IMR-90 (cell line): ENCODE measurements around the gene ZNF277. TPM values are rescaled to one million over a fixed set of nuclear protein-coding genes. Genes with fewer than 3 reads are reported as not detected.

Experiments used
- ATAC-seq: fragments of 200-7000 bp; cut with Tn5 transposase; 2 replicates; pipeline ENCODE4 v1.9.1; 2020; ENCODE audit warnings: low read depth, mild to moderate bottlenecking, moderate library complexity
- BruUV-seq: library from RNA; stranded (reverse); fragments of 400-500 nt; replicated peaks from 2 replicates; lab custom pipeline; 2021; lab: Mats Ljungman, UMichigan
- CTCF ChIA-PET: fragments of 300-600 bp; formaldehyde crosslinking; extraction: SDS; loops from one replicate; lab custom pipeline; 2021; ENCODE audit warnings: antibody characterized with exemption; lab: Yijun Ruan, JAX
- POLR2A ChIA-PET: fragments of 300-600 bp; sonication (Branson Sonifier 250); formaldehyde crosslinking; loops from one replicate; lab custom pipeline; 2022; ENCODE audit warnings: antibody characterized with exemption; ENCODE audit not compliant: unreplicated experiment; lab: Charles Lee
- DNase-seq: peaks from one replicate; pipeline ENCODE4 v3.0.0; 2013
- H2AFZ ChIP-seq: replicated peaks from 2 replicates; pipeline ENCODE3; 2013; ENCODE audit warnings: low read length, mild to moderate bottlenecking; ENCODE audit not compliant: poor library complexity
- H2AK5ac ChIP-seq: 2 replicates; pipeline ENCODE4 v1.6.1; 2013; ENCODE audit warnings: low read depth, low read length, inconsistent platforms
- H2AK9ac ChIP-seq: replicated peaks from 2 replicates; pipeline ENCODE3; 2013; ENCODE audit warnings: mild to moderate bottlenecking, low read depth, low read length, moderate library complexity; ENCODE audit not compliant: poor library complexity
- H2BK120ac ChIP-seq: 2 replicates; pipeline ENCODE4 v1.6.1; 2013; ENCODE audit warnings: low read depth, low read length, inconsistent platforms
- H2BK15ac ChIP-seq: 3 replicates; pipeline ENCODE4 v1.6.1; 2013; ENCODE audit warnings: low read depth, low read length, inconsistent platforms
- H2BK20ac ChIP-seq: 2 replicates; pipeline ENCODE4 v1.6.1; 2013; ENCODE audit warnings: low read depth, mild to moderate bottlenecking, inconsistent platforms, low read length, moderate library complexity
- H2BK5ac ChIP-seq: 2 replicates; pipeline ENCODE4 v1.6.1; 2013; ENCODE audit warnings: mild to moderate bottlenecking, low read depth, low read length, inconsistent platforms; ENCODE audit not compliant: poor library complexity, severe bottlenecking
- H3K14ac ChIP-seq: replicated peaks from 2 replicates; pipeline ENCODE4 v1.6.1; 2013; ENCODE audit warnings: low read depth, low read length, inconsistent platforms
- H3K18ac ChIP-seq: 2 replicates; pipeline ENCODE4 v1.6.1; 2013; ENCODE audit warnings: low read depth, low read length, control low read depth
- H3K23ac ChIP-seq: 2 replicates; pipeline ENCODE4 v1.6.1; 2013; ENCODE audit warnings: low read depth, low read length, inconsistent platforms
- H3K27ac ChIP-seq: 2 replicates; pipeline ENCODE4 v1.5.1; 2013; ENCODE audit warnings: mild to moderate bottlenecking, control low read depth, low read length; ENCODE audit not compliant: insufficient read depth
- H3K27me3 ChIP-seq: 2 replicates; pipeline ENCODE4 v1.6.1; 2013; ENCODE audit warnings: low read length; ENCODE audit not compliant: control insufficient read depth, insufficient read depth
- H3K36me3 ChIP-seq: 2 replicates; pipeline ENCODE4 v1.6.1; 2013; ENCODE audit warnings: low read length, mixed read lengths; ENCODE audit not compliant: control insufficient read depth, insufficient read depth
- H3K4ac ChIP-seq: 2 replicates; pipeline ENCODE4 v1.6.1; 2013; ENCODE audit warnings: low read depth, low read length, inconsistent platforms
- H3K4me1 ChIP-seq: 2 replicates; pipeline ENCODE4 v1.6.1; 2013; ENCODE audit warnings: low read length, mixed read lengths; ENCODE audit not compliant: control insufficient read depth, insufficient read depth
- H3K4me2 ChIP-seq: 2 replicates; pipeline ENCODE4 v1.6.1; 2013; ENCODE audit warnings: low read depth, mild to moderate bottlenecking, control low read depth, low read length, moderate library complexity
- H3K4me3 ChIP-seq: 2 replicates; pipeline ENCODE4 v1.5.1; 2013; ENCODE audit warnings: low read depth, mild to moderate bottlenecking, control low read depth, low read length, moderate library complexity; ENCODE audit not compliant: insufficient read depth
- H3K56ac ChIP-seq: 2 replicates; pipeline ENCODE4 v1.6.1; 2013; ENCODE audit warnings: low read length, inconsistent platforms; ENCODE audit not compliant: insufficient read depth; ENCODE audit errors: extremely low read depth
- H3K79me1 ChIP-seq, 2 experiments: 2 replicates each; pipeline ENCODE4 v1.6.1; 2013; ENCODE audit warnings: low read length in 2 of 2, inconsistent platforms in 1 of 2, low read depth in 1 of 2
- H3K9ac ChIP-seq: 2 replicates; pipeline ENCODE4 v1.6.1; 2013; ENCODE audit warnings: low read depth, low read length, control low read depth
- H3K9me1 ChIP-seq: 2 replicates; pipeline ENCODE4 v1.6.1; 2013; ENCODE audit warnings: low read length, inconsistent platforms; ENCODE audit not compliant: insufficient read depth
- H3K9me3 ChIP-seq: 2 replicates; pipeline ENCODE4 v1.6.1; 2013; ENCODE audit warnings: low read length; ENCODE audit not compliant: control insufficient read depth, insufficient read depth
- H4K20me1 ChIP-seq: 2 replicates; pipeline ENCODE4 v1.6.1; 2013; ENCODE audit warnings: low read length, inconsistent platforms; ENCODE audit not compliant: insufficient read depth
- H4K5ac ChIP-seq: 2 replicates; pipeline ENCODE4 v1.6.1; 2013; ENCODE audit warnings: mild to moderate bottlenecking, low read depth, low read length, control low read depth
- H4K8ac ChIP-seq, 2 experiments: 2 replicates each; pipeline ENCODE4 v1.6.1; 2013; ENCODE audit warnings: low read depth in 2 of 2, low read length in 2 of 2, control low read depth in 1 of 2, inconsistent platforms in 1 of 2
- H4K91ac ChIP-seq: 2 replicates; pipeline ENCODE4 v1.6.1; 2013; ENCODE audit warnings: low read depth, low read length, inconsistent platforms; ENCODE audit not compliant: insufficient read depth
- CHD1 ChIP-seq: IDR thresholded peaks from 2 replicates; pipeline ENCODE4 v1.6.1; 2012; ENCODE audit warnings: low read depth, low read length, improper control_type of control experiment
- CTCF ChIP-seq: conservative IDR thresholded peaks from 2 replicates; pipeline ENCODE4 v1.5.1; 2012; ENCODE audit warnings: mild to moderate bottlenecking, low read depth, low read length, improper control_type of control experiment
- ELK1 ChIP-seq: fragments of 150-350 bp; IDR thresholded peaks from 2 replicates; pipeline ENCODE4 v1.6.1; 2016; ENCODE audit warnings: low read depth, mild to moderate bottlenecking, low read length, moderate library complexity, borderline replicate concordance
- MAFK ChIP-seq: IDR thresholded peaks from 2 replicates; pipeline ENCODE4 v1.6.1; 2012; ENCODE audit warnings: low read depth, low read length, improper control_type of control experiment
- MAZ ChIP-seq: IDR thresholded peaks from 2 replicates; pipeline ENCODE4 v1.6.1; 2012; ENCODE audit warnings: low read depth, mild to moderate bottlenecking, low read length, improper control_type of control experiment, moderate library complexity, borderline replicate concordance
- NFE2L2 ChIP-seq: fragments of 150-350 bp; IDR thresholded peaks from 2 replicates; pipeline ENCODE4 v1.6.1; 2016; ENCODE audit warnings: low read depth, mild to moderate bottlenecking, low read length
- POLR2A ChIP-seq: IDR thresholded peaks from 2 replicates; pipeline ENCODE4 v1.6.1; 2012; ENCODE audit warnings: mild to moderate bottlenecking, low read depth, low read length
- WGBS, 2 experiments: methylation state at CpG; one replicate each; pipeline versions ENCODE4 v1.1.5 to v1.1.7; 2013; ENCODE audit warnings: missing lambda C conversion rate in 2 of 2; ENCODE audit not compliant: insufficient read length in 1 of 2; ENCODE audit errors: extremely low coverage in 2 of 2; 5-methylcytosine and 5-hydroxymethylcytosine counted together
- dilution Hi-C: fragments of 300-500 bp; cut with HindIII; formaldehyde crosslinking; loops from one replicate; pipeline ENCODE4 v1.14.3; 2018; ENCODE audit warnings: low sequenced_read_pairs; ENCODE audit not compliant: unreplicated experiment
- in situ Hi-C: fragments of 300-500 bp; cut with MboI; formaldehyde crosslinking; loops from 3 replicates; pipeline ENCODE4 v1.14.3; 2019; ENCODE audit warnings: low sequenced_read_pairs, inconsistent platforms, mixed read lengths
- intact Hi-C: fragments of 100-400 bp; cut with micrococcal nuclease; formaldehyde crosslinking; loops from 2 replicates; pipeline ENCODE4 v1.10.0; 2022
- polyA plus RNA-seq, 3 experiments: library from polyadenylated mRNA; depleted of rRNA; stranded (reverse); fragments of >200 nt; gene quantifications; 2 replicates each; pipeline ENCODE4 v1.2.3, GENCODE V29; 2012; ENCODE audit warnings: low replicate concordance in 1 of 3
- total RNA-seq: library from RNA; depleted of rRNA; stranded (reverse); fragments of >200 nt; gene quantifications from 2 replicates; pipeline ENCODE4 v1.2.3, GENCODE V29; 2012

Gene ZNF277
- total and polyA plus RNA-seq, 2 of the 4 experiments (the other 2 are of a cell fraction) = 7.3 to 21.3 TPM

- H4K91ac ChIP-seq = no peak overlapping the region
- H3K56ac ChIP-seq = no peak overlapping the region
- no peak overlapping the region for H2BK120ac ChIP-seq
- H3K18ac ChIP-seq = no peak overlapping the region
- DNase-seq (no peak), ATAC-seq (no peak)
- H2AFZ ChIP-seq = no peak overlapping the region
- H4K8ac ChIP-seq = no peak overlapping the region
- H2BK20ac ChIP-seq = no peak overlapping the region
- H3K4ac ChIP-seq = no peak overlapping the region
- H2AK9ac ChIP-seq = no peak overlapping the region
- no peak overlapping the region for H3K9ac ChIP-seq
- H3K14ac ChIP-seq = no peak overlapping the region
- peaks cover 12 to 31% of the 10 kb centered on the region in 2 experiments for H3K79me1 ChIP-seq
- no peaks in the 10 kb centered on the region for H3K36me3 ChIP-seq
- intact Hi-C loops (no loop called here), dilution Hi-C loops (no loop called here), in situ Hi-C loops (no loop called here)
- TF ChIP-seq CHD1 = no peak
- TF ChIP-seq MAFK = no peak
- no peak for TF ChIP-seq NFE2L2
- no peak for TF ChIP-seq ELK1
- TF ChIP-seq CTCF = no peak
- TF ChIP-seq MAZ = no peak
- no peak for TF ChIP-seq POLR2A
- no peaks in the 10 kb centered on the region for H3K27me3 ChIP-seq
- no peak overlapping the region for H3K4me3 ChIP-seq
- H4K20me1 ChIP-seq = no peaks in the 10 kb centered on the region
- H3K9me3 ChIP-seq = no peaks in the 10 kb centered on the region
- no peak overlapping the region for H3K27ac ChIP-seq
- no peak overlapping the region for H2BK15ac ChIP-seq
- WGBS, 2 experiments = no CpG with 5 or more reads among the region's 1 CpG
- CTCF ChIA-PET = no interaction called here
- no peak overlapping the region for H2AK5ac ChIP-seq
- peaks cover 2% of the 10 kb centered on the region; the same call in 1 of the 2 replicates for H3K4me1 ChIP-seq
- no peak overlapping the region for H4K5ac ChIP-seq
- BruUV-seq = no TSS peak
- no peak overlapping the region for H2BK5ac ChIP-seq
- POLR2A ChIA-PET = no interaction called here
- H3K4me2 ChIP-seq = no peak overlapping the region
- H3K9me1 ChIP-seq = peaks cover 15% of the 10 kb centered on the region; the same call in 1 of the 2 replicates
- H3K23ac ChIP-seq = no peak overlapping the region
Observed at GRCh38 chr7:112183266-112183665, 23.2 kb upstream of the ZNF277 start.
